Left lung (tissue), 10 donors: ENCODE data around the gene RPL15. TPM values are rescaled to one million over a fixed set of nuclear protein-coding genes. Genes with fewer than 3 reads are reported as not detected.

ENCODE experiments used
- ATAC-seq: fragments of 200-7000 bp; cut with Tn5 transposase; one replicate; pipeline ENCODE4 v1.9.1; 2020; ENCODE audit warnings: moderate library complexity
- DNase-seq, 4 donors: peaks; one replicate each; pipeline ENCODE4 v3.0.0-alpha.2; 2013 to 2020
- H3K27ac ChIP-seq, 2 donors: fragments of 200-600 bp; sonication (generic) in 1 of 2; one replicate each; pipeline versions ENCODE4 v1.5.0 to v1.8.0; 2020 to 2021
- H3K27me3 ChIP-seq, 2 donors: fragments of 200-600 bp; sonication (generic) in 1 of 2; one replicate each; pipeline versions ENCODE4 v1.5.0 to v1.8.0; 2020 to 2021
- H3K36me3 ChIP-seq, 2 donors: fragments of 200-600 bp; sonication (generic) in 1 of 2; one replicate each; pipeline versions ENCODE4 v1.5.0 to v1.8.0; 2020 to 2021
- H3K4me1 ChIP-seq, 2 donors: fragments of 200-600 bp; one replicate each; pipeline ENCODE4 v1.8.0; 2021
- H3K4me3 ChIP-seq, 2 donors: fragments of 200-600 bp; sonication (generic) in 1 of 2; one replicate each; pipeline versions ENCODE4 v1.5.0 to v1.8.0; 2020 to 2021; ENCODE audit warnings: mild to moderate bottlenecking in 1 of 2
- H3K9me3 ChIP-seq, 2 donors: fragments of 200-600 bp; sonication (generic) in 1 of 2; one replicate each; pipeline versions ENCODE4 v1.5.0 to v1.8.0; 2020 to 2021
- CTCF ChIP-seq, 2 donors: fragments of 200-600 bp; sonication (generic) in 1 of 2; IDR thresholded peaks; one replicate each; pipeline versions ENCODE4 v1.5.0 to v1.8.0; 2021; ENCODE audit warnings: antibody characterized with exemption in 2 of 2
- intact Hi-C, 2 donors: fragments of 100-400 bp; cut with DNase I; formaldehyde crosslinking; loops; one replicate each; pipeline versions ENCODE4 v1.11.2 to v1.14.2; 2022
- polyA plus RNA-seq, 6 donors: library from polyadenylated mRNA; unstranded; fragments of 120-200 nt; gene quantifications; one replicate each; pipeline ENCODE4 v1.2.1, GENCODE V29; 2013; ENCODE audit not compliant: insufficient read length in 6 of 6
- total RNA-seq, 2 donors: library from RNA; stranded (reverse); fragmentation: NEBNext Ultra II Directional; extraction: Animal tissue kit (Norgen Biotek cat#: 25700); gene quantifications; one replicate each; pipeline ENCODE4 v1.2.1, GENCODE V29; 2021
- donor health status: DM: no; HTN: yes; CAD: no.
- donor health status: DM: no; HTN: no; CAD: no.

Gene RPL15
- total and polyA plus RNA-seq, 8 donors, result 1,425 to 3,061 (median 2,779) TPM

DNA sequence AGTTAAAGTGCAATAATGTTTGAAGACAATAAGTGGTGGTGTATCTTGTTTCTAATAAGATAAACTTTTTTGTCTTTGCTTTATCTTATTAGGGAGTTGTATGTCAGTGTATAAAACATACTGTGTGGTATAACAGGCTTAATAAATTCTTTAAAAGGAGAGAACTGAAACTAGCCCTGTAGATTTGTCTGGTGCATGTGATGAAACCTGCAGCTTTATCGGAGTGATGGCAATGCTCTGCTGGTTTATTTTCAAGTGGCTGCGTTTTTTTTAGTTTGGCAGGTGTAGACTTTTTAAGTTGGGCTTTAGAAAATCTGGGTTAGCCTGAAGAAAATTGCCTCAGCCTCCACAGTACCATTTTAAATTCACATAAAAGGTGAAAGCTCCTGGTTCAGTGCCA lies 2.7 kb downstream of the RPL15 start:
- peaks cover 14 to 37% of the 10 kb centered on the region in 2 donors for H3K4me1 ChIP-seq
- H3K27ac ChIP-seq, result no peak overlapping the region
- no peak for TF ChIP-seq CTCF (IDR thresholded peaks at IDR 0.05)
- DNase-seq (no peak), ATAC-seq (no peak)
- intact Hi-C loops, result no loop called here
- peak overlapping the region in 1 of 2 donors; percentile 86 for H3K4me3 ChIP-seq
- no peaks in the 10 kb centered on the region for H3K9me3 ChIP-seq
- H3K27me3 ChIP-seq, result no peaks in the 10 kb centered on the region
- H3K36me3 ChIP-seq, result peaks cover 0 to 51% of the 10 kb centered on the region in 2 donors

DNA sequence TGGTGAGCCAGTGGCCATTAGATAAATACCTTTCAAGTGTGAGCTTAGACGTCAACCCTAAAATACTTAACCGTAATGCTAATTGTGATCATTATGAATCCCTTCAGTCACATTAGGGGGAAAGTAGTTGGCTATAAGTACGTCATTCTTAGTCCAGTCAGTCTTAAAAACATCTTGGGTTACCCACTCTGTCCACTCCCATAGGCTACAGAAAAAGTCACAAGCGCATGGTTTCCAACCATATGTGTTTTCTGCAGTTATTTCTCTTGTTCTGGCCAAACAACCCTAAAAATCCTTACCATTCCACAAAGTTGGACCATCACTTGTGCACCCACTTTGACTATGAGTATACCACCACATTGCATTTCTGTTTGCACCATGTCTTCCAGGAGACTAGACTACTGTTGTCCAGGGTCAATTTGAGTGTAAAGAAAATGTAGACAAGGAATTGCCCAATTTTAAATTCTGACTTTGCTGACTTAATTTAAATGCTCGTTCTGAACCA lies 3.3 kb downstream of the RPL15 start:
- intact Hi-C loops, result no loop called here

DNA sequence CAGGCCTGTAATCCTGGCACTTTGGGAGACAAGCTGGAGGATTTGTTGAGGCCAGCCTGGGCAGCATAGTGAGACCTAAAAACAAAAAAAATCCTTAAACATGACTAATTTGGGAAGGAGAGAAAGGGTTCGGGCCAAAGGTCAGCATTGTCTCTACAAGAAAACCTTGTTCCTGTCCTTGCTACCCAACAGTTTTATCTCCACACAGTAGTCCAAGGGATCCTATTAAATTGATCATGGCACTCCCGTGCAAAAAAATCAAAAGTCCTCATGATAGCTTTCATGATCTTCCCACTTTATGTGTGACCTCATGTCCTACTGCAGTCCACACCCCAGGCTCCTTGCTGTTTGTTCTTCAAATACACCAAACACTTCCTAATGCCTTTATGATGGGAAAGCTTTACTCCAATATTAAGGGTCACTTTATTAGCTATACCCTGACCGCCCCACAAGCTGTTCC lies 4.2 kb downstream of the RPL15 start:
- TF ChIP-seq CTCF (IDR thresholded peaks at IDR 0.05), result no peak
- H3K4me1 ChIP-seq, result peaks cover 10 to 25% of the 10 kb centered on the region in 2 donors
- no peak overlapping the region for H3K4me3 ChIP-seq
- H3K36me3 ChIP-seq, result peaks cover 0 to 51% of the 10 kb centered on the region in 2 donors
- no peak for DNase-seq
- H3K27me3 ChIP-seq, result no peaks in the 10 kb centered on the region
- ATAC-seq, result no peak
- H3K27ac ChIP-seq, result no peak overlapping the region
- H3K9me3 ChIP-seq, result no peaks in the 10 kb centered on the region
- intact Hi-C loops, result no loop called here

More for the DNA sequence above, 3.3 kb downstream of the RPL15 start:
- no peak for TF ChIP-seq CTCF (IDR thresholded peaks at IDR 0.05)
- no peaks in the 10 kb centered on the region for H3K27me3 ChIP-seq
- H3K36me3 ChIP-seq, result peaks cover 0 to 51% of the 10 kb centered on the region in 2 donors
- no peaks in the 10 kb centered on the region for H3K9me3 ChIP-seq
- H3K27ac ChIP-seq, result no peak overlapping the region
- ATAC-seq (no peak), DNase-seq (no peak)
- H3K4me1 ChIP-seq, result peaks cover 12 to 34% of the 10 kb centered on the region in 2 donors
- peak overlapping the region in 1 of 2 donors; percentile 86 for H3K4me3 ChIP-seq

DNA sequence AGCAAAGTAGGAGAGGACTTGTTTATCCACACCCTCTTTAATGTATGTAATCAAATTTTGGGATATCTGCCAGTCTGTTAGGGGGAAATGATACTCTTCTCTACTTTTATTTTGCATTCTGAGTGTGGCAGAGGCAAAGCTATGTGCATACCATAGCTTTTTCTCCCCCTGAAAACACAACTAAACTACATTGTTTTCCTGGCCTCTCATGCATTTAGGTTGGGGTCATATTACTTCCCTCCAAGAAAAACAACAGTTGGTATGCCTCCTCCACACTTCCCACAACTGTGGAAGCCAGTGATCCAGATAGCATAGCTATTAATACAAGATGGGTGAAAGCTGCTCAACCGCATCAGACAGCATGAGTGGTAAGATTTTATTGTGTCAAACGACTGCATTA lies 6.9 kb downstream of the RPL15 start:
- peaks cover 2 to 18% of the 10 kb centered on the region in 2 donors for H3K4me1 ChIP-seq
- no peaks in the 10 kb centered on the region for H3K27me3 ChIP-seq
- DNase-seq (peak in 2 of 4 donors; percentile 64 to 75), ATAC-seq (no peak)
- no peak for TF ChIP-seq CTCF (IDR thresholded peaks at IDR 0.05)
- peaks cover 0 to 41% of the 10 kb centered on the region in 2 donors for H3K36me3 ChIP-seq
- no peak overlapping the region for H3K4me3 ChIP-seq
- H3K9me3 ChIP-seq, result no peaks in the 10 kb centered on the region
- H3K27ac ChIP-seq, result no peak overlapping the region
- intact Hi-C loops, result no loop called here

DNA sequence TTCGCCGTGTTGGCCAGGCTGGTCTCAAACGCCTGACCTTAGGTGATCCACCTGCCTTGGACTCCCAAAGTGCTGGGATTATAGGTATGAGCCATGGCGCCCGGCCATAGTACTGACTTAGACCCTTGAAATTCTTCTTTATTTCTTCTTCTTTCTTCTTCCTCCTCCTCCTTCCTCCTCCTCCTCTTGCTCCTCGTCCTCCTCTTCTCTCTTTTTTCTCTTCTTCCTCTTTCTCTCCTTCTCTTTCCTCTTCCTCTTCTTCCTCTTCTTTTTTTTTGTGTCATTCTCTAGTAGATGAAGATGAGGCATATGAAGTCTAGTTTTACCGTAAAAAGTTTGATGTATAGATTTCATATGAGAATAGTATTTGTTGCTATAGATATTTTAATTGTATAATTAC lies 9.3 kb downstream of the RPL15 start:
- intact Hi-C loops, result no loop called here
- no peak for ATAC-seq
- no peak for TF ChIP-seq CTCF (IDR thresholded peaks at IDR 0.05)
- no peak for DNase-seq
- Histone ChIP-seq H3K4me1 (peaks cover 0 to 3% of the 10 kb centered on the region in 2 donors), H3K36me3 (peaks cover 0 to 16% of the 10 kb centered on the region in 2 donors), H3K9me3 (no peaks in the 10 kb centered on the region), H3K4me3 (no peak overlapping the region), H3K27me3 (no peaks in the 10 kb centered on the region), H3K27ac (no peak overlapping the region)
